Upper lobe of left lung (tissue), 6 donors: ENCODE results near the gene TSPOAP1. TPM values are rescaled to one million over a fixed set of nuclear protein-coding genes. Genes with fewer than 3 reads are reported as not detected.
A peak's percentile ranks its signal among the peaks of the same experiment; 100 is the strongest.

ENCODE experiments used
- ATAC-seq, 2 donors: fragments of 200-7000 bp; cut with Tn5 transposase; one replicate each; pipeline ENCODE4 v1.9.1; 2022; ENCODE audit warnings: mild to moderate bottlenecking in 2 of 2, moderate library complexity in 2 of 2; ENCODE audit not compliant: low FRiP score in 2 of 2
- DNase-seq, 2 donors: peaks; one replicate each; pipeline ENCODE4 v3.0.0-alpha.2; 2019 to 2020
- H3K27ac ChIP-seq, 4 donors: fragments of 200-600 bp; sonication (generic); one replicate each; pipeline ENCODE4 v1.5.1; 2016 to 2019
- H3K27me3 ChIP-seq, 4 donors: fragments of 200-600 bp; sonication (generic); one replicate each; pipeline ENCODE4 v1.5.1; 2017 to 2019
- H3K36me3 ChIP-seq, 4 donors: fragments of 200-600 bp; sonication (generic); one replicate each; pipeline ENCODE4 v1.5.1; 2016 to 2019
- H3K4me1 ChIP-seq, 4 donors: fragments of 200-600 bp; sonication (generic); one replicate each; pipeline ENCODE4 v1.5.1; 2018 to 2019
- H3K4me3 ChIP-seq, 4 donors: fragments of 200-600 bp; sonication (generic); one replicate each; pipeline ENCODE4 v1.5.1; 2017 to 2019; ENCODE audit warnings: mild to moderate bottlenecking in 2 of 4, moderate library complexity in 1 of 4
- H3K9me3 ChIP-seq, 4 donors: fragments of 200-600 bp; sonication (generic); one replicate each; pipeline ENCODE4 v1.5.1; 2018 to 2019
- CTCF ChIP-seq, 6 experiments: fragments of 450-650 bp in 4 of 6; fragments of 200-600 bp in 2 of 6; sonication (generic) in 2 of 6; IDR thresholded peaks; one replicate each; pipeline ENCODE4 v1.5.1; 2016 to 2019; ENCODE audit warnings: antibody characterized with exemption in 6 of 6
- EP300 ChIP-seq, 4 donors: sonication (generic); formaldehyde crosslinking; IDR thresholded peaks; one replicate each; pipeline ENCODE4 v1.5.1; 2017; ENCODE audit warnings: antibody characterized with exemption in 4 of 4, control low read depth in 2 of 4
- POLR2A ChIP-seq, 4 donors: fragments of 450-650 bp; IDR thresholded peaks; one replicate each; pipeline ENCODE4 v1.5.1; 2016 to 2017; ENCODE audit warnings: antibody characterized with exemption in 4 of 4, mild to moderate bottlenecking in 2 of 4
- POLR2AphosphoS5 ChIP-seq, 2 donors: sonication (generic); formaldehyde crosslinking; IDR thresholded peaks; one replicate each; pipeline ENCODE4 v1.5.1; 2017; ENCODE audit warnings: antibody characterized with exemption in 2 of 2
- WGBS, 2 donors: methylation state at CpG; one replicate each; pipeline ENCODE4 v1.1.5; 2017 to 2018; 5-methylcytosine and 5-hydroxymethylcytosine counted together
- total RNA-seq, 6 donors: library from RNA; depleted of rRNA in 4 of 6; stranded (reverse); fragments of >200 nt in 4 of 6; gene quantifications; one replicate each; pipeline versions ENCODE4 v1.1.0 to v1.2.1, GENCODE V29; 2016 to 2021
- donor health status: DM: no; HTN: no; CAD: no; lungs with moderate emphysema.
- donor health status: DM: no; HTN: yes; CAD: no; lungs with severe emphysema.

Gene TSPOAP1
- total RNA-seq, 6 donors from 2014 or later: 14.0 to 50.3 (median 24.1) TPM

GRCh38 chr17:58309918-58310259 is 18.7 kb downstream of the TSPOAP1 start:
- H3K27me3 ChIP-seq: no peaks in the 10 kb centered on the region
- ATAC-seq (no peak), DNase-seq (no peak)
- no peaks in the 10 kb centered on the region for H3K36me3 ChIP-seq
- no peak overlapping the region for H3K27ac ChIP-seq
- TF ChIP-seq CTCF (IDR thresholded peaks at IDR 0.05): no peak
- no peak for TF ChIP-seq POLR2A (IDR thresholded peaks at IDR 0.05)
- no peak for TF ChIP-seq POLR2AphosphoS5 (IDR thresholded peaks at IDR 0.05)
- TF ChIP-seq EP300 (IDR thresholded peaks at IDR 0.05): no peak
- no peaks in the 10 kb centered on the region for H3K4me1 ChIP-seq
- H3K4me3 ChIP-seq: no peak overlapping the region
- no peaks in the 10 kb centered on the region for H3K9me3 ChIP-seq
- whole genome bisulfite sequencing, 2 donors: 59 to 77% methylated on average over 5 of the region's 5 CpGs

- Histone ChIP-seq H3K27ac (no peak overlapping the region), H3K36me3 (no peaks in the 10 kb centered on the region), H3K27me3 (no peaks in the 10 kb centered on the region), H3K9me3 (no peaks in the 10 kb centered on the region), H3K4me3 (no peak overlapping the region), H3K4me1 (no peaks in the 10 kb centered on the region)
- WGBS, 2 donors: 76 to 77% methylated on average over 16 to 19 of the region's 21 CpGs
- TF ChIP-seq CTCF (IDR thresholded peaks at IDR 0.05): no peak
- TF ChIP-seq POLR2A (IDR thresholded peaks at IDR 0.05): no peak
- no peak for TF ChIP-seq POLR2AphosphoS5 (IDR thresholded peaks at IDR 0.05)
- no peak for TF ChIP-seq EP300 (IDR thresholded peaks at IDR 0.05)
- ATAC-seq (no peak), DNase-seq (no peak)
These were observed 19.3 kb downstream of the TSPOAP1 start for GRCh38 chr17:58308985-58309917.

GRCh38 chr17:58308173-58308984 is 20.2 kb downstream of the TSPOAP1 start:
- Histone ChIP-seq H3K27me3 (no peaks in the 10 kb centered on the region), H3K27ac (no peak overlapping the region), H3K36me3 (no peaks in the 10 kb centered on the region), H3K4me3 (no peak overlapping the region), H3K9me3 (no peaks in the 10 kb centered on the region), H3K4me1 (no peaks in the 10 kb centered on the region)
- ATAC-seq (peak in 1 of 2 donors; percentile 34), DNase-seq (peak in 1 of 2 donors; percentile 83)
- TF ChIP-seq CTCF (IDR thresholded peaks at IDR 0.05) (peak in 2 of 6 experiments; percentile 13 to 24), POLR2AphosphoS5 (IDR thresholded peaks at IDR 0.05) (no peak), POLR2A (IDR thresholded peaks at IDR 0.05) (no peak)
- 76 to 85% methylated on average over 11 to 26 of the region's 32 CpGs for WGBS, 2 donors

DNA sequence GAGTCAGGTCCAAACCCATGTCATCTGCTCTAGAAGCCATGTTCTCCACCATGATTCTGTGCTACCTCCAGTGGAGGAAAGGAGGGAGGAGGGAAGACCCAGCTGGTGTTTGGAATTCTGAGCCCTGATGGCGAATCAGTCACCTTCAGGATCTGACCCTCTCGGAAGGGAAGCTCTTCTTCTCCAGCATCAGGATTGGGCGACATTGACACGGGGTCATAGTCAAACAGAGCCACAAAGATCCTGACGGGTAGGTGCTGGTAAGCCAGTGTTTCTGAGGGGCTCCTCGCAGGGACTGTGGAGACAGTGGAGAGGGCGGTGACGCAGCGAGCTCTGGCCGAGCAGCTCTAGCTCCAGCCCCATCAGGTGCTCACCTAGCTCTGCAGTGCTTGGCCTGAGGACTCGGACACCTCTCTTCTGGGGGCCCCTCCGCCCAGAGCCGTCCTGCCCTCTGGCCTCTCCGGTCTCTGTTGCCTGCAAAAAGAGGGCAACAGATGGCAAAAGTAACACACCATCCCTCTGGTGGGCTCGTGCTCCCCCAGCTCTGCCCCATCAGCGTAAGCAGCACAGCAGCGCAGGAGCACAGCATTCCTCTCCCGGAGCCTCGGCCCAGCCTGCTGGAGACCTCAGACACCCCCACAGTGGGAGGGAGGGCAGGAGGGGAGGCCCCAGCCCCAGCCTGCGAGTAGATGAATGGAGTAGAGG is 21.0 kb downstream of the TSPOAP1 start:
- 81 to 88% methylated on average over 10 to 20 of the region's 20 CpGs for WGBS, 2 donors
- TF ChIP-seq POLR2A (IDR thresholded peaks at IDR 0.05): no peak
- TF ChIP-seq EP300 (IDR thresholded peaks at IDR 0.05): no peak
- TF ChIP-seq POLR2AphosphoS5 (IDR thresholded peaks at IDR 0.05): no peak
- TF ChIP-seq CTCF (IDR thresholded peaks at IDR 0.05): no peak
- no peak for ATAC-seq

More for the DNA sequence above, 21.0 kb downstream of the TSPOAP1 start:
- Histone ChIP-seq H3K27me3 (no peaks in the 10 kb centered on the region), H3K27ac (no peak overlapping the region), H3K9me3 (no peaks in the 10 kb centered on the region), H3K4me1 (no peaks in the 10 kb centered on the region), H3K4me3 (no peak overlapping the region), H3K36me3 (no peaks in the 10 kb centered on the region)
- no peak for DNase-seq
